A549 treated with AZD9567 at 1 μM for 4 hours (cell line): Measurements from ENCODE around the gene DCHS2. TPM values are rescaled to one million over a fixed set of nuclear protein-coding genes. Genes with fewer than 3 reads are reported as not detected.

Experiments
- total RNA-seq: library from RNA; stranded (reverse); fragments of 200-300 nt; extraction: Qiagen RNA extraction; gene quantifications from 5 replicates; pipeline ENCODE4 v1.2.3, GENCODE V29; 2022; ENCODE audit not compliant: insufficient read depth

DCHS2 gene, protein sequence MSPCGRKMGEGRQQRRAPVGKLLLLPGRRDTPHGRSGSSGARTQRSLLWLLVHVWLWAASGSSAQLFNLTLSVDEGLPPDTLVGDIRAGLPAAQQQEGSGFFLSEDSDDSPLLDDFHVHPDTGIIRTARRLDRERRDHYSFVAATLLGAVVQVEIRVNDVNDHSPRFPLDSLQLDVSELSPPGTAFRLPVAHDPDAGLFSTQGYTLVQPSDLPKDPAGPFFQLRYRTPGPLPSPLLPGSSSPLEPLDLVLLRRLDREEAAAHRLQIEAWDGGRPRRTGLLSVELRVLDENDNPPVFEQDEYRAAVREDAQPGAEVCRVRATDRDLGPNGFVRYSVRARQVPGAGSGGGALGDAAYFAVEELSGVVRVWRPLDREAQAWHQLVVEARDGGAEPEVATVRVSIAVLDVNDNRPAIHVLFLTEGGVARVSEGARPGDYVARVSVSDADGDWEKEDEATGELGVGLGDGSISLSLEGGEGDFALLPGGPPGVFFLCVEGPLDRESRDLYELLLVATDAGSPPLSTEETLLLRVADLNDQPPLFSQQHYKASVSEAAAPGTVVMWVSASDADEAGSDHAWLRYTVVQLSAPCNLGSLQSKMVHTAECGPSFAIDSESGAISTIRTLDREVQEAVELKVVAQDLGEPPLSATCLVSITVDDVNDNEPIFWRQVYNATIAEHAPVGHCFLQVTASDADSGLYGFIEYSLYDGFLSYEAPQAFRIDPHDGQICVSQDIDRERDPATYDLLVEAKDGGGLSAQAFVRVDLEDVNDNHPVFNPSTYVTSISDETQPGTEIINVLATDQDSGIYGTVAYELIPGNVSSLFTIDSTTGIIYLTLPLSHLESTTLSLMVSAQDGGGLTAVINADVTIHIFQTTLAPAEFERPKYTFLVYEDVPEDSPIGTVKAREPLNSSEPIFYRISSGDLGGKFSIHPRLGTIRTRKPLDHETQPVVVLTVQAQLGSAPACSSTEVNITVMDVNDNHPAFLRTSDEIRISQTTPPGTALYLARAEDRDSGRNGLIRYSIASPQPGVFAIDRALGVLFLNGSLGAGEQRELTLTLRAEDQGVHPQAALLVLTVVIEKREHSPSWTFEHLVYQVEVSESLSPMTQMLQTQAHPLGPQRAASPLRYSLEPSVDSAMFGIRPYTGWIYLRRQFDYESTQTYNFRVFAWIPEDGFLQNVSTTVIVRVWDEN (N-terminal part only)
- 0.02 to 0.11 TPM in 2 of 5 replicates, not detected in the others for total RNA-seq

DNA sequence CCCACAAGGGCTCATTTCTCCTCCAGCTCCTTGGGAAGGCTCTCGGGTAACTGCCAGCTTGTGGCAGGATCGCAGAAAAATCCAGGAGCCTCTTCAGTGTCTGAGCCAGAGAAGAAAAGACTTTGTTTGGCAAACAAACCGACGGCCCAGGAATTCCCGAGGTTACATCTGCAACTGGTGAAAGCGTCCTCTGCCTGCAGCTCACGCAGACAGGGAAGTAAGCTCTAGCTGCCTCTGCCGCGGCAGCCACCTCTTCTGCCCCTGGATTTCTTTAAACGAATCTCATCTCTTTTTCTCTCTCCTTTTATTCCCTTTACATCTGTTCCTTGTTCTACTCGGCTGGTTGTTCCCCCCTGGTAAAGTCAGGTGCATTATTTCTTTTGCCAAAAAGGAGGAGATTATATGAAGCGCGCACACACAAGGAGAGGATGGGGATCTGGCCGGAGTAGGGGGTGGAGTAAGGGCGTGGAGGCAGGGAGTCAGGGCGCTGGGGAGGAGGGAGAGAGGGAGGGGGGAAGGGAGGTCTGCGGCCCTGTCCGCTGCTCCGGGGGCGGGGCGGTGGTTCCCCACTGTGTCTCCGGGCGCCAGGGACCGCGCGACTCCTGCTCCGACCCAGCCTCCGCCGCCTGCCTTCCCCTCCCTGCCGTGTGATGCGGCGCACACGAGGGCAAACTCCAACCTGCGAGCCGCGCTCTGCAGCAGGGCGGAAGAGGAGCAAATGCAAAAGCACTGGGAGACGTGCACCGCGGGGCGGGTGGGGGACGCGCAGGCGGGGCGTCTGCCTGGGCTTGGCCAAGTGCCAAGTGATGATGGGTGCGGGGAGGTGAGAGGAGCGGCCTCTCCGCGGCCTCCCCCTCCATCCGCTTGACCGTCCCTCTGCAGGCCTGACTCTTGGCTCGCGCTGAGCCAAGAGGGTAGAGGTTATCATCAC is at the start of gene DCHS2:
Gene DCHS2 (minus strand): TSS at position 459 of the 931 bp plus-strand sequence. CDS start 444 bp downstream, at position 15.

Other genes starting within 250 kb of the DCHS2 start
- 56.8 to 91.4 TPM (median 59.9 TPM) in 5 replicates for gene PLRG1, start 58.6 kb upstream of the DCHS2 start, total RNA-seq
- gene FGB, start 71.2 kb upstream of the DCHS2 start, total RNA-seq: 14.0 to 37.7 TPM (median 17.0 TPM) in 5 replicates
- gene FGA, start 98.9 kb upstream of the DCHS2 start, total RNA-seq: 12.8 to 27.7 TPM (median 13.4 TPM) in 5 replicates
- gene FGG, start 120.9 kb upstream of the DCHS2 start, total RNA-seq: 4.8 to 8.3 TPM (median 5.7 TPM) in 5 replicates